SK-N-SH treated with all-trans-retinoic acid at 6 μM for 48 hours (cell line): ENCODE data around the gene CA9.

Experiments
- ATAC-seq: fragments of 200-7000 bp; cut with Tn5 transposase; 3 replicates; pipeline ENCODE4 v1.9.1; 2020; ENCODE audit warnings: mild to moderate bottlenecking, moderate library complexity
- ARNTL ChIP-seq: fragments of 450-650 bp; formaldehyde crosslinking; IDR thresholded peaks from 2 replicates; pipeline ENCODE4 v1.5.0; 2020; ENCODE audit warnings: low read depth, mild to moderate bottlenecking, moderate library complexity, borderline replicate concordance
- BACH2 ChIP-seq: fragments of 250-450 bp; sonication (Bioruptor Pico); IDR thresholded peaks from 2 replicates; pipeline ENCODE4 v1.9.0; 2021; ENCODE audit warnings: mild to moderate bottlenecking, borderline replicate concordance
- CREB5 ChIP-seq: fragments of 250-450 bp; sonication (Bioruptor Pico); IDR thresholded peaks from 2 replicates; pipeline ENCODE4 v1.5.1; 2020; ENCODE audit warnings: low read depth, mild to moderate bottlenecking, moderate library complexity
- CSDC2 ChIP-seq: fragments of 250-450 bp; sonication (Bioruptor Pico); IDR thresholded peaks from 2 replicates; pipeline ENCODE4 v1.5.0; 2020; ENCODE audit warnings: mild to moderate bottlenecking, moderate library complexity
- ESRRG ChIP-seq: fragments of 250-450 bp; sonication (Bioruptor Pico); IDR thresholded peaks from 2 replicates; pipeline ENCODE4 v1.6.1; 2021; ENCODE audit warnings: mild to moderate bottlenecking
- ISL1 ChIP-seq: fragments of 250-450 bp; sonication (Bioruptor Pico); IDR thresholded peaks from 2 replicates; pipeline ENCODE4 v2.1.2; 2022; ENCODE audit warnings: mild to moderate bottlenecking, moderate library complexity
- OSR1 ChIP-seq: fragments of 250-450 bp; sonication (Bioruptor Pico); IDR thresholded peaks from 2 replicates; pipeline ENCODE4 v1.8.0; 2022; ENCODE audit warnings: moderate library complexity, mild to moderate bottlenecking, inconsistent platforms
- PATZ1 ChIP-seq: fragments of 250-450 bp; sonication (Bioruptor Pico); IDR thresholded peaks from 2 replicates; pipeline ENCODE4 v1.8.0; 2020; ENCODE audit warnings: mild to moderate bottlenecking, moderate library complexity, borderline replicate concordance
- POU6F1 ChIP-seq: fragments of 250-450 bp; sonication (Bioruptor Pico); IDR thresholded peaks from 2 replicates; pipeline ENCODE4 v1.8.0; 2021; ENCODE audit warnings: low read depth, mild to moderate bottlenecking, moderate library complexity, borderline replicate concordance
- PPARA ChIP-seq: fragments of 250-450 bp; sonication (Bioruptor Pico); IDR thresholded peaks from 2 replicates; pipeline ENCODE4 v1.5.0; 2020; ENCODE audit warnings: mild to moderate bottlenecking, borderline replicate concordance
- SNAI2 ChIP-seq: fragments of 250-450 bp; sonication (Bioruptor Pico); IDR thresholded peaks from 2 replicates; pipeline ENCODE4 v1.5.0; 2020; ENCODE audit warnings: mild to moderate bottlenecking, moderate library complexity
- TCF4 ChIP-seq: fragments of 250-450 bp; sonication (Bioruptor Pico); IDR thresholded peaks from 2 replicates; pipeline ENCODE4 v1.8.0; 2021; ENCODE audit warnings: mild to moderate bottlenecking, moderate library complexity, borderline replicate concordance
- TOX ChIP-seq: fragments of 250-450 bp; sonication (Bioruptor Pico); IDR thresholded peaks from 2 replicates; pipeline ENCODE4 v1.8.0; 2021; ENCODE audit warnings: mild to moderate bottlenecking, moderate library complexity, borderline replicate concordance
- ZC3H10 ChIP-seq: fragments of 250-450 bp; sonication (Bioruptor Pico); IDR thresholded peaks from 2 replicates; pipeline ENCODE4 v1.5.1; 2021; ENCODE audit warnings: mild to moderate bottlenecking, moderate library complexity
- ZFP3 ChIP-seq: fragments of 250-450 bp; sonication (Bioruptor Pico); IDR thresholded peaks from 2 replicates; pipeline ENCODE4 v1.5.0; 2020; ENCODE audit warnings: mild to moderate bottlenecking, moderate library complexity
- ZNF8 ChIP-seq: fragments of 450-650 bp; formaldehyde crosslinking; IDR thresholded peaks from 2 replicates; pipeline ENCODE4 v1.5.0; 2020; ENCODE audit warnings: mild to moderate bottlenecking, moderate library complexity
- TF ChIP-seq, protein P1 (sequence below): fragments of 250-450 bp; sonication (Bioruptor Pico); IDR thresholded peaks from 2 replicates; pipeline ENCODE4 v1.5.1; 2021; ENCODE audit warnings: mild to moderate bottlenecking, moderate library complexity
- TF ChIP-seq, protein P2 (sequence below): fragments of 250-450 bp; sonication (Bioruptor Pico); IDR thresholded peaks from 2 replicates; pipeline ENCODE4 v1.5.0; 2020; ENCODE audit warnings: mild to moderate bottlenecking, moderate library complexity

Gene CA9

DNA sequence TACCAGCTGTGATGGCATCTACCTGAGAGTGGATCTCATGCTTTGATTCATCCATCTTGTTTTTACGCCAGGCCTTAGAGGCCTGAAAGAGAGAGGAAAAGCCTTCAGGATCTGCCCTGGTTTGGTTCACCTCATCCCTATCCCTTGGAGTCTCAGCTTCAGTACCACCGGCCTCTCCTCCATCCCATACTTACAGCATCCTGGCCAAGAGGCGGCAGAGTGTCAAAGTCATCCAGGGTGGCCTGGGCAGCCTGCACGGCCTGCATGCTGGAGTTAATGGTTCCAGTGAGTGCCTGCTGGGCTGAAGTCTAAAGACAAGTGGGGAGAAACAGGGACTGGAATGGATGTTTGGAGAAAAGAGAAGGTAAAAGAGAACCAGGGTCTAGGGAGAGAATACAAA, 45.8 kb downstream of the CA9 start (continued):
- TF ChIP-seq CREB5 (no peak), ARNTL (CRISPR knock-in tag) (no peak), ZC3H10 (CRISPR knock-in tag) (no peak)
- TF ChIP-seq, protein P1, sequence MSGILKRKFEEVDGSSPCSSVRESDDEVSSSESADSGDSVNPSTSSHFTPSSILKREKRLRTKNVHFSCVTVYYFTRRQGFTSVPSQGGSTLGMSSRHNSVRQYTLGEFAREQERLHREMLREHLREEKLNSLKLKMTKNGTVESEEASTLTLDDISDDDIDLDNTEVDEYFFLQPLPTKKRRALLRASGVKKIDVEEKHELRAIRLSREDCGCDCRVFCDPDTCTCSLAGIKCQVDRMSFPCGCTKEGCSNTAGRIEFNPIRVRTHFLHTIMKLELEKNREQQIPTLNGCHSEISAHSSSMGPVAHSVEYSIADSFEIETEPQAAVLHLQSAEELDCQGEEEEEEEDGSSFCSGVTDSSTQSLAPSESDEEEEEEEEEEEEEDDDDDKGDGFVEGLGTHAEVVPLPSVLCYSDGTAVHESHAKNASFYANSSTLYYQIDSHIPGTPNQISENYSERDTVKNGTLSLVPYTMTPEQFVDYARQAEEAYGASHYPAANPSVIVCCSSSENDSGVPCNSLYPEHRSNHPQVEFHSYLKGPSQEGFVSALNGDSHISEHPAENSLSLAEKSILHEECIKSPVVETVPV: no peak
- TF ChIP-seq, protein P2, sequence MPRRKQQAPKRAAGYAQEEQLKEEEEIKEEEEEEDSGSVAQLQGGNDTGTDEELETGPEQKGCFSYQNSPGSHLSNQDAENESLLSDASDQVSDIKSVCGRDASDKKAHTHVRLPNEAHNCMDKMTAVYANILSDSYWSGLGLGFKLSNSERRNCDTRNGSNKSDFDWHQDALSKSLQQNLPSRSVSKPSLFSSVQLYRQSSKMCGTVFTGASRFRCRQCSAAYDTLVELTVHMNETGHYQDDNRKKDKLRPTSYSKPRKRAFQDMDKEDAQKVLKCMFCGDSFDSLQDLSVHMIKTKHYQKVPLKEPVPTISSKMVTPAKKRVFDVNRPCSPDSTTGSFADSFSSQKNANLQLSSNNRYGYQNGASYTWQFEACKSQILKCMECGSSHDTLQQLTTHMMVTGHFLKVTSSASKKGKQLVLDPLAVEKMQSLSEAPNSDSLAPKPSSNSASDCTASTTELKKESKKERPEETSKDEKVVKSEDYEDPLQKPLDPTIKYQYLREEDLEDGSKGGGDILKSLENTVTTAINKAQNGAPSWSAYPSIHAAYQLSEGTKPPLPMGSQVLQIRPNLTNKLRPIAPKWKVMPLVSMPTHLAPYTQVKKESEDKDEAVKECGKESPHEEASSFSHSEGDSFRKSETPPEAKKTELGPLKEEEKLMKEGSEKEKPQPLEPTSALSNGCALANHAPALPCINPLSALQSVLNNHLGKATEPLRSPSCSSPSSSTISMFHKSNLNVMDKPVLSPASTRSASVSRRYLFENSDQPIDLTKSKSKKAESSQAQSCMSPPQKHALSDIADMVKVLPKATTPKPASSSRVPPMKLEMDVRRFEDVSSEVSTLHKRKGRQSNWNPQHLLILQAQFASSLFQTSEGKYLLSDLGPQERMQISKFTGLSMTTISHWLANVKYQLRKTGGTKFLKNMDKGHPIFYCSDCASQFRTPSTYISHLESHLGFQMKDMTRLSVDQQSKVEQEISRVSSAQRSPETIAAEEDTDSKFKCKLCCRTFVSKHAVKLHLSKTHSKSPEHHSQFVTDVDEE (CRISPR knock-in tag): no peak

DNA sequence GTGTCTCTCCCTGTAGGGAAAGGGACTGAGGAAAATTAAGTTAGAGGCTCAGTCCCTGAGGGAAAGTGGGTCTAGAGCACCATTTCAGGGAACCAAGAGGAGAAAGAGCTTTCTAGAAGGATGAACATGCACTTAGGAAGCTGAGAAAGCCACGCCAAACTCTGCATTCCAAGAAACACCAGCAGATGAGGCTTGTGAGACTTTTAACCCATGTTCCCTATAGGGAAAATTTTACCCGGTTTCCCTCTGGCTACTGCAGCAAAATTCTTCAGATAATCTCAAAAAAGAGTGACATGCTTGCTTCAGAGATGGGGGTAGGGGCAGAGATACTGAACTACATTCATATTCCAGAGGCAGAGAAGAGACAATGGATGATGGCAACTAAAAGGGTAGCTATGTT, 49.7 kb downstream of the CA9 start:
- no peak for ATAC-seq
- TF ChIP-seq BACH2: no peak

DNA sequence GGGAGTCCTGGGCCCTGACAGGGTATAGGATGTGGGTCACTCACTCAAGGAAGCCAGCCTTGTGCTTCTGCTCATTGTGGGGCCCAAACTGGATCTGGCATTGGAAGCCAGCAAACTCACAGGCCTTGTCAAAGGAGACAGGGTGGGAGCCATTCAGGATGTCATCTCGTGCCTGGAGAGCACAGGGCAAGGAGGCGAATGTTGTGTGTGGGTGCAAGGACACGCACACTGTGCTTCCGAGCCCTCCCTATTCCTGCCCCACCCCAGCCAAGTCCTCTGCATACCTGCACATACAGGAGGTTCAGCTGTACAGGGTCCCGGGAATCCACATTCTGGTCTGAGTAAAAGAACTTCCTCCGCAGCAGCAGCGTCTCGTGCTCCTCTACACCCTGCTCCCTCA, 50.2 kb downstream of the CA9 start:
- TF ChIP-seq ARNTL (CRISPR knock-in tag) (no peak), ZFP3 (CRISPR knock-in tag) (no peak), POU6F1 (CRISPR knock-in tag) (no peak)
- TF ChIP-seq, protein P1: no peak
- ATAC-seq: no peak

- ATAC-seq: no peak
- TF ChIP-seq ZC3H10 (CRISPR knock-in tag) (no peak), PATZ1 (CRISPR knock-in tag) (no peak), OSR1 (CRISPR knock-in tag) (no peak), SNAI2 (no peak), ARNTL (CRISPR knock-in tag) (no peak), PPARA (CRISPR knock-in tag) (no peak), ZNF8 (CRISPR knock-in tag) (no peak), CSDC2 (CRISPR knock-in tag) (no peak), TCF4 (CRISPR knock-in tag) (no peak), CREB5 (no peak), TOX (CRISPR knock-in tag) (no peak), ISL1 (CRISPR knock-in tag) (no peak), ESRRG (no peak)
- TF ChIP-seq, protein P2 (CRISPR knock-in tag): no peak
- TF ChIP-seq, protein P1: no peak
- TF ChIP-seq, all 23 proteins: peak for 0
Measured at GRCh38 chr9:35725362-35725761, 51.6 kb downstream of the CA9 start.
